OCI-LY3 (cell line): Measurements from ENCODE around the gene BIRC5.

Source experiments
- H2AFZ ChIP-seq: fragments of 200-600, 300-600 bp; shearing (Covaris generic); 2 replicates; pipeline ENCODE4 v1.6.0; 2014; ENCODE audit warnings: antibody characterized with exemption, low read depth, low read length
- H3K27ac ChIP-seq: fragments of 200-600, 300-600 bp; sonication (generic); 2 replicates; pipeline ENCODE4 v1.5.1; 2014; ENCODE audit warnings: mild to moderate bottlenecking, low read length, moderate library complexity, mixed read lengths
- H3K27me3 ChIP-seq: fragments of 200-600, 300-600 bp; sonication (generic); 2 replicates; pipeline ENCODE4 v1.6.1; 2014; ENCODE audit warnings: low read depth, low read length, mixed read lengths
- H3K36me3 ChIP-seq: fragments of 200-600, 300-600 bp; sonication (generic); replicated peaks from 2 replicates; pipeline ENCODE3; 2014; ENCODE audit warnings: low read depth, low read length, mixed read lengths
- H3K4me1 ChIP-seq: fragments of 300-600, 200-600 bp; sonication (generic); 2 replicates; pipeline ENCODE4 v1.6.1; 2014; ENCODE audit warnings: low read length, mixed read lengths
- H3K4me2 ChIP-seq: fragments of 200-600, 300-600 bp; sonication (generic); 2 replicates; pipeline ENCODE4 v1.6.1; 2014; ENCODE audit warnings: low read length, mixed read lengths
- H3K4me3 ChIP-seq: fragments of 300-600, 200-600 bp; sonication (generic); 2 replicates; pipeline ENCODE4 v1.5.1; 2014; ENCODE audit warnings: antibody characterized with exemption, mild to moderate bottlenecking, low read length, moderate library complexity
- H3K79me2 ChIP-seq: fragments of 300-600, 200-600 bp; shearing (Covaris generic); 2 replicates; pipeline ENCODE4 v1.6.1; 2014; ENCODE audit warnings: mild to moderate bottlenecking, low read length, mixed read lengths
- H3K9ac ChIP-seq: fragments of 300-600, 200-600 bp; shearing (Covaris generic); 2 replicates; pipeline ENCODE4 v1.6.0; 2014; ENCODE audit warnings: mild to moderate bottlenecking, low read length, moderate library complexity
- H3K9me3 ChIP-seq: fragments of 200-600, 300-600 bp; shearing (Covaris generic); 2 replicates; pipeline ENCODE4 v1.6.1; 2014; ENCODE audit warnings: low read length, mixed read lengths; ENCODE audit not compliant: insufficient read depth
- H4K20me1 ChIP-seq: fragments of 200-600, 300-600 bp; sonication (generic); 2 replicates; pipeline ENCODE4 v1.6.1; 2016; ENCODE audit warnings: low read length, mixed read lengths; ENCODE audit not compliant: insufficient read depth
- CTCF ChIP-seq: fragments of 200-600, 300-600 bp; sonication (generic); IDR thresholded peaks from 2 replicates; pipeline ENCODE4 v1.5.1; 2014; ENCODE audit warnings: antibody characterized with exemption, low read length, low read depth
- EZH2phosphoT487 ChIP-seq: fragments of 200-600 bp; shearing (Covaris generic); IDR thresholded peaks from 2 replicates; pipeline ENCODE4 v1.6.1; 2018; ENCODE audit warnings: antibody characterized with exemption, mixed run types, low read depth

BIRC5 gene

GRCh38 chr17:78258323-78259191 is 44.5 kb downstream of the BIRC5 start:
- peak overlapping the region; percentile 91 for H3K4me2 ChIP-seq
- H3K79me2 ChIP-seq = no peaks in the 10 kb centered on the region
- TF ChIP-seq CTCF (no peak), EZH2phosphoT487 (no peak)
- H3K36me3 ChIP-seq = no peaks in the 10 kb centered on the region
- H3K27ac ChIP-seq = peak overlapping the region; percentile 33; the same call in 1 of the 2 replicates
- peak overlapping the region; percentile 75 for H3K4me3 ChIP-seq
- H4K20me1 ChIP-seq = no peaks in the 10 kb centered on the region
- no peaks in the 10 kb centered on the region for H3K9me3 ChIP-seq
- H2AFZ ChIP-seq = peak overlapping the region; percentile 29; the same call in 1 of the 2 replicates
- H3K9ac ChIP-seq = peak overlapping the region; percentile 62
- peaks cover 47% of the 10 kb centered on the region for H3K4me1 ChIP-seq
- no peaks in the 10 kb centered on the region for H3K27me3 ChIP-seq

GRCh38 chr17:78259192-78259554 is 45.1 kb downstream of the BIRC5 start:
- peaks cover 47% of the 10 kb centered on the region for H3K4me1 ChIP-seq
- peak overlapping the region; percentile 91; the same call in 1 of the 2 replicates for H3K4me2 ChIP-seq
- TF ChIP-seq CTCF (no peak), EZH2phosphoT487 (no peak)
- H3K27ac ChIP-seq = no peak overlapping the region
- H3K27me3 ChIP-seq = no peaks in the 10 kb centered on the region
- H3K79me2 ChIP-seq = no peaks in the 10 kb centered on the region
- H3K9me3 ChIP-seq = no peaks in the 10 kb centered on the region
- no peak overlapping the region for H3K4me3 ChIP-seq
- no peaks in the 10 kb centered on the region for H4K20me1 ChIP-seq
- H3K36me3 ChIP-seq = no peaks in the 10 kb centered on the region
- H3K9ac ChIP-seq = no peak overlapping the region
- H2AFZ ChIP-seq = no peak overlapping the region

- Histone ChIP-seq H3K4me3 (no peak overlapping the region), H3K27me3 (peaks cover 3% of the 10 kb centered on the region; the same call in 1 of the 2 replicates), H3K79me2 (no peaks in the 10 kb centered on the region), H3K27ac (no peak overlapping the region), H3K9me3 (no peaks in the 10 kb centered on the region), H3K4me2 (peak overlapping the region; percentile 20; the same call in 1 of the 2 replicates), H2AFZ (peak overlapping the region; percentile 36; the same call in 1 of the 2 replicates), H3K4me1 (peaks cover 17% of the 10 kb centered on the region), H3K36me3 (no peaks in the 10 kb centered on the region), H3K9ac (peak overlapping the region; percentile 9; the same call in 1 of the 2 replicates), H4K20me1 (no peaks in the 10 kb centered on the region)
- no peak for TF ChIP-seq CTCF
- no peak for TF ChIP-seq EZH2phosphoT487
Observed at GRCh38 chr17:78263063-78263735, 49.1 kb downstream of the BIRC5 start.

- Histone ChIP-seq H3K79me2 (no peaks in the 10 kb centered on the region), H3K27ac (no peak overlapping the region), H3K9me3 (no peaks in the 10 kb centered on the region), H3K4me3 (no peak overlapping the region), H4K20me1 (no peaks in the 10 kb centered on the region), H3K36me3 (no peaks in the 10 kb centered on the region), H3K4me2 (no peak overlapping the region), H3K27me3 (peaks cover 4% of the 10 kb centered on the region), H3K9ac (no peak overlapping the region), H3K4me1 (peaks cover 11% of the 10 kb centered on the region), H2AFZ (no peak overlapping the region)
- no peak for TF ChIP-seq CTCF
Observed at GRCh38 chr17:78263736-78264340, 49.8 kb downstream of the BIRC5 start.
